ENCODE measurements around the gene CYP4F3.
"Not testable (repeated sequence)": the region's sequence is repeated elsewhere in the genome, so short reads cannot be mapped to it uniquely, and the experiment has no call there.

The CYP4F3 gene

DNA sequence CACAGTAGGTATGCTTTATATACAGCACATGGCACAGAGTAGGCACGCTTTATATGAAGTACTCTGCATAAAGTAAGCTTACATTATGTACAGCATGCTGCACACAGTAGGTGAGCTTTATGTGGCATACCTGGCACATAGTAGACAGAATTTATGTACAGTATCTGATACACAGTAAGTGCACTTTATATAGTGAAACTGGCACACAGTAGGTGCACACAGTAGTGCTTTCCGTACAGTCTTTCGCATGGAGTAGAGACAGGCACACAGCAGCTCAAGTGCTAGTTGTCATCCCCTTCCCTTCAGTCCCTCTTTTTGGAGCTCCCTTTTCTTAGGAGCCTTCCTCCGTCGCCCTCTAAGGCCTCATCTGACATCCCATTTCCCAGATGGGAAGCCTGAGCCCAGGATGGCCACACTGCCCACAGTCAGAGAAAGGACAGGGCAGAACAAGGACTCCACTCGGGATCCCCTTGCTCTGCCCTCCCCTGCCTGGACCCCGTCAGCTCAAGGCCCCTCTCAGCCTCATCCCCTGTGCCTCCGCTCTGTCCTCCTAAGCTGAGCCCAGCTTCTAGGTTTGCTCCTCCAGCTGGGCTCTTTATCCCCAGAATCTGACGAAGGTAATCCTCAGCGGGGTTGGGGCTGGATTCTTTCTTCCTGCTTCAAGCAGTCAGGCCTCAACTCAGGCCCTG, 31.3 kb downstream of the CYP4F3 start:
- no peak for DNase-seq

DNA sequence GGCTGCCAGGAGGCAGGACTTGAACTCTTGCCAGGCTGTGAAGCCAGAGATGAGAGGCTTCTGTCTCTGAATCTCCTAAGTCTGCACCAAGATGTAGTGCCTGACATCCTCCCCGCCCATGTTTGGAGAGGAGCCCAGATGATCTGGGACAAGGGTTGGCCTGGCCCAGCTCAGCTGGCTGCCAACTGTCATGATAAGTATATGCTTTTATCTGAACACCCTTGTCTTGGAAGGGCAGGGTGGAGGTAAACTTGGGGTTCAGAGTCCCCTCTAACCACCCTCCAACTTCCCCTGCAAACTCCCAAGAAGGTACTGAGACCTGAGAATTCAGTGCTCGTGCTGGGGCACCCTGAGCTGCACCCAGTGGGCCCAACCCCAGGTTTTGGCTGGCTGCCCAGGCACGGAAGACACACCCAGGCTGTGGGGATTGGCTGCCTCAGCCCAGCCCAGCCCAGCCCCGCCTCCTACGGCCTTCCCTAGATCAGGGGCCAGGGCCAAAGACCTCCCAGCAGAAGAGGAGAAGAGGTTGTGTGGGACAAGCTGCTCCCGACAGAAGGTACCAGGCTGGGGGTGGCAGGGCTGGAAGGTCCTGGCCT, 32.0 kb downstream of the CYP4F3 start, which contains the start of gene CYP4F12:
TSS of gene CYP4F12 (plus strand) at position 508 of the 596 bp plus-strand sequence. CDS start 443 bp downstream, outside the sequence.
- peak; percentile 83 for DNase-seq

DNA sequence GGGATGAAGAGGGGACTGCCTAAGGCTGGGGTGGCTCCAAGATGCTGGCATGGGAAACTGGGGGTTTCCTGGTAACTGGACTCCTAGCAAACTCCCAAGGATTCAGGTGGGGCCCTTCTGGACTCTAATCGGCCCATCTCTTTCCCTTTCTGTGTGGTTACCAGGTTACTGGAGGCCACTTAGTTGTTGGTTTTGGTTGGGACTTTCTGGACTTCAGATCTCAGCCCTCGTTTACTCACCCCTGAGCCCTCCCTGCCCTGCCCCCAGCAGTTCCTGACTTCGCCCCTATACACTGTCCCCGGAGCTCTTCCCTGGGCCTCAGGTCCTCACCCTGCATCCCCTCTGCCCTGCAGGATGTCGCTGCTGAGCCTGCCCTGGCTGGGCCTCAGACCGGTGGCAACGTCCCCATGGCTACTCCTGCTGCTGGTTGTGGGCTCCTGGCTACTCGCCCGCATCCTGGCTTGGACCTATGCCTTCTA, 32.5 kb downstream of the CYP4F3 start:
- no peak for DNase-seq

DNA sequence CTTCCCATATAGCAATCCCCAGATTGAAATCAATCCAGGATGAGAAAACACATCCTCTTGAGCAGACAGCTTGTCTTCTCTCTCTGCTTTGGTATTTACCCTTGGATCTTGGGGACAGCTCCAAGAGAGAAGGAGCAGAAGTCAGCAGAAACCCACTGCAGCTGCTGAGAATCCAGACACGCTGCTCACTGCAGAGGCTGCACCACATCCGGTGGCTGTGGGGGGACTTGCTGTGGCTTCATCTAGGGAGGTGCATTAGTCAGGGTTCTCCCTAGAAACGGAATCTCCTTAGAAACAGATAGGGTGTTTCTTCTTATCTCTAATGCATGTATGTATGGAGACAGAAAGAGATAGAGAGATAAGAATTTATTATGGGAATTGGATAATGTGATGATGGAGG, 34.9 kb downstream of the CYP4F3 start:
- no peak for DNase-seq

DNA sequence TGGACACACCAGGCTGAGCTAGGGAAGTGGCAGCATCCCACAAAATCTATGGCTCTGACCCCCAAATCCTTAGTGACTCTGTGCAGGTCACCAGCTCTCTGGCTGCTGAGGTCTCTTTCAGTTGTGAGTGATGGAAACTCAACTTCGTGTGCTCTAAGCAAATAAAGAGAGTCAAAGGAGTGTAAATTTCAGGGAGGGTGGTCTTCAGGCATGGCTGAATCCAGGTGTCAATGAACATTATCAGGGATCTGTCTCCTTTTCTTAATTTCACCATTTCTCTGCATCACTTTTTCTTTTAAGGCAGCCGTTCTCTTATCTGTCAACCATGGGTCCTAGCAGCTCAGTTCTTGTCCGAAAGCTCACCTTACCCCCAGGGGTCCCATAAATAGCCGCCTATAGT, 38.4 kb downstream of the CYP4F3 start:
- no peak for DNase-seq

DNA sequence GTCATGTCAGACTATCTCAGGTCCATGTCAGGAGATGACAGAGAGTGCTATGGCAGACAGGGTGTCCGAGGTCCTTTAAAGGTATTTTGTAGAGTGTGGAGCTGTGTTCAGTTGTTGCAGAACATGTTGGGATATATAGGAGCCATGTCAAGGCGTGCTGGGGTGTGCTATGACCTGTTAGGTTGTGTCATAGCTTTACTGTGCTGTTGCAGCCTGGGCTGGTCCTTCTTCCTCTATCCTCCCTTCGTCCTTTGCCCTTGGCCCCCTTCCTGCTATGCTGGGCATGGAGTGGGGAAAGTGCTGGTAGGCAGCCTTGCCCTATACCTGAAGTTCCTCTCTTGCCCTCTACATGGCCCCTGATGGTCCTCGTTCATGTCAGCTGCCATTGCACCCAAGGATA, 39.2 kb downstream of the CYP4F3 start:
- DNase-seq: not testable (repeated sequence)

DNA sequence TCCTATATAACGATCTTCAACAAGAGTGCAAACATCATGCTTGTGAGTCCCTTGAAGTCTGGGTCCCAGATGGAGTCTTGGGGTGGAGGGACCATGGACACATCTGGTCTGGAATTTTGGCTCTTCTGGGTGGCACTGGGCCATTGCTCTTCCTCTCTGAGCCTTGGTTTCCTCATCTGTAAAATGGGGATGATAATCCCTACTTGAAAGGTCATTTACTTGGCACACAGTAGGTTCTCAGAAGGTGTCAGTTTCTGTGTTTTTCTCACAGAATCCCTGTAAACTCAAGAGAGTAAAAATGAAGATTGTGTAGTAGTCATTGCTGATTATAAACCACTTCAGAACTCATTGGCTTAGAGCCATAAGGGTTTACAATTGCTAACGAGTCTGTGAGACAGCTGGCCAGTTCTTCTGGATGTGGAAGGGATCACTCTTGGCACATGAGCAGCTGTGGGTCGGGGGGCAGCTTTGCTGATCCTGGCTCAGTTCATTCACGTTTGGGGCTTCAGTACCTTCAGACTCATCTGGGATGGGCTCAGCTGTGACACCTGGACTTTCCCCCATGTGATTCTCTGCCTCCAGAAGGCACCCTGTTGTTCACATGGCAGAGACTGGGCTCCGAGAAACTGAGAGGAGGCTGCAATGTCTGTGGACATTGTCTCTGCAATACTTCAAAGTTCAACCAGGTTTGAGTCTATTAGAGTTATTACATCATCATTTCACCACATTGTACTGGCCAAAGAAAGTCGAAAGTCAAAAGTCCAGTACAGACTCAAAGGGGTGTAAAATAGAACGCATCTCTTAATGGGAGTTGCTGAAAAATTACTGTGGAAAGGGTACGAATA, 40.0 kb downstream of the CYP4F3 start:
- peak; percentile 32 for DNase-seq

DNA sequence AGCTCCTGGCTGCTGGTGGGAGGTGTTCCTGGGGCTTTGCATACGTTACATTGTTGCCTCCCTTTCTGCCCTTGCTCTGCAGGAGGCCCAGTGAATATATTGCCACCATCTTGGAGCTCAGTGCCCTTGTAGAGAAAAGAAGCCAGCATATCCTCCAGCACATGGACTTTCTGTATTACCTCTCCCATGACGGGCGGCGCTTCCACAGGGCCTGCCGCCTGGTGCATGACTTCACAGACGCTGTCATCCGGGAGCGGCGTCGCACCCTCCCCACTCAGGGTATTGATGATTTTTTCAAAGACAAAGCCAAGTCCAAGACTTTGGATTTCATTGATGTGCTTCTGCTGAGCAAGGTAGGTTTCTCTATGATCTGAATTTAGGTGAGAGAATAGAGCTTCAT, 42.7 kb downstream of the CYP4F3 start:
- no peak for DNase-seq

DNA sequence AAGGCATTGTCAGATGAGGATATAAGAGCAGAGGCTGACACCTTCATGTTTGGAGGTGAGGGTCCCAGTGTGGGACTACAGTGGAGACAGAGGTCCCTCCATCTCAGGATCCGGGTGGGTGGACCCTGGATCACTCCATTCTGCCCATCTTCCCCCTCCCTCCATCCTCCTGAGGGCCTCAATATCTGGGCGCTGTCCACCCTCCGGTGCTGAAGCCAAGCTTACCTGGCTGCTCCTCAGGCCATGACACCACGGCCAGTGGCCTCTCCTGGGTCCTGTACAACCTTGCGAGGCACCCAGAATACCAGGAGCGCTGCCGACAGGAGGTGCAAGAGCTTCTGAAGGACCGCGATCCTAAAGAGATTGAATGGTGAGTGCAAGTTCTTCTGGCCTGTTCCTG, 44.1 kb downstream of the CYP4F3 start:
- DNase-seq: no peak

DNA sequence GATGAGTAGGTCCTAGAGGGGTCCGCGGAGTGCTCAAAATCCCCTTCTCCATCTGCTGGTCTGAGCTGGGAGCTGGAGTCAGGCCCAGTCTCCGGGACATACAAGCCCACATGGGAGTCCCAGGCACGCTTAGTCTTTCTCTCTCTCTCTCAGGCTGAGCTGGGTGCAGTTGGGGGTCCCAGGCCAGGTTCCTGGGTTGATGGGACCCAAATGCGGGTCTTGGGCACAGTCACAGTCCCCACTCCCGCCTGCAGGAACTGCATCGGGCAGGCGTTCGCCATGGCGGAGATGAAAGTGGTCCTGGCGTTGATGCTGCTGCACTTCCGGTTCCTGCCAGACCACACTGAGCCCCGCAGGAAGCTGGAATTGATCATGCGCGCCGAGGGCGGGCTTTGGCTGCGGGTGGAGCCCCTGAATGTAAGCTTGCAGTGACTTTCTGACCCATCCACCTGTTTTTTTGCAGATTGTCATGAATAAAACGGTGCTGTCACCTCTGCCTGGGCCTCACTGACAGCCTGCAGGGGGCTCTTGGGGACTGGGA, 56.0 kb downstream of the CYP4F3 start:
- DNase-seq: no peak

DNA sequence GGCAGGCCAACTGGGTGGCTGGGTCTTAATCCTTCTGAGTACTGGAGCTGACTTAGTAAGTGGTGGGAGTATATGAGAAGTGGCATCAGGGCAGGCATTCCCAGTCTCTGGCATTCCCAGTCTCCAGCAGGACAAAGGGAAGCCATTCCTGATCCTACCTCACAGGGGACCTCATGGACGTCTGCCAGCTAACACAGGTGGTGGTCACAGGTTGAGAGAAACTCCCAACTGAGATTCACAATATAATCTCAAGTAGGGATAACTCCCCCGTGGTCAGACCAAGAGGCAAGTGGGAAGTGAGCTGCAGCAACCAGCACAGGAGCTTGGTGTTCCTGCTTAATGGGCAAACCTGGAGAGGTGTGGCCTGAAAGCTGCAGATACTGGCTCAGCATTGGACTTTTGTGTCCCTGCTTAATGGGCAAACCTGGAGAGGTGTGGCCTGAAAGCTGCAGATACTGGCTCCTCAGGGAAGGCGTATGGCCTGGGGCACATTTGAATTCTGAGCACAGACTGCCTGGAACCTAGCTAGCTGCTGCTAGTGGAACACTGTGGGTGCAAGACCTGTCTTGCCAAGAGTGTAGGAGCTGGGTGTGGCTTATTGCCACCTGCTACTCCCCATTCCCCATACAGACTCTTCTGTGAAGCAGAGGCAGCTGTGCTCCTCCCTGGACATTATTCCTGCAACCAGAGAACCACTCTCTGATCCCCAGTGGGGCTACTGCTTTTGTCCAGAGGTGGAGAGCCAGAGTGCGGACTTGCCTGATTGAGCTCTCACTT, 61.2 kb downstream of the CYP4F3 start:
- peak; percentile 87 for DNase-seq

DNA sequence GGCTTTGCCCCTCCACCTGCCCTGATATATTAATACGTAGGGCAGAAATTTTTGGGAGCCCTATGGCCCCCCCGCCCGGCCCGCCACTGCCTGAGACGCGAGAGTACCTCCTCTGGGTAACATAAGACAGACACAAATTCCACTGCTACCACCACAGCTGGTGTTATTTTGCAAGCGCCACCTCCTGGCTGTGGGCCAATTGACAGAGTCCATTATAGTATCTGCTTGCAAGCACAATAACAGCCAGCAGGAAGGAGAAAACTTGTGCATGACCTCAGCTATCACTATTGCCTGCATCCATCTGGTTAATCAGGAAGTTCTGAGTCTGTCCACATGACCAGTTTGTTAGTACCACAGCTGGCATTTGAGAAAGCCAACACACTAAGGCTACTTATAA, 61.8 kb downstream of the CYP4F3 start:
- peak; percentile 94 for DNase-seq
